HG02973 (cell line): ENCODE data around the gene USP3.
"Not testable (repeated sequence)": the region's sequence is repeated elsewhere in the genome, so short reads cannot be mapped to it uniquely, and the experiment has no call there.

ENCODE experiments used
- ATAC-seq: cut with Tn5 transposase; IDR thresholded peaks from one replicate; pipeline ENCODE4 v1.9.1; 2021; ENCODE audit warnings: moderate library complexity; ENCODE audit not compliant: unreplicated experiment

USP3 gene

DNA sequence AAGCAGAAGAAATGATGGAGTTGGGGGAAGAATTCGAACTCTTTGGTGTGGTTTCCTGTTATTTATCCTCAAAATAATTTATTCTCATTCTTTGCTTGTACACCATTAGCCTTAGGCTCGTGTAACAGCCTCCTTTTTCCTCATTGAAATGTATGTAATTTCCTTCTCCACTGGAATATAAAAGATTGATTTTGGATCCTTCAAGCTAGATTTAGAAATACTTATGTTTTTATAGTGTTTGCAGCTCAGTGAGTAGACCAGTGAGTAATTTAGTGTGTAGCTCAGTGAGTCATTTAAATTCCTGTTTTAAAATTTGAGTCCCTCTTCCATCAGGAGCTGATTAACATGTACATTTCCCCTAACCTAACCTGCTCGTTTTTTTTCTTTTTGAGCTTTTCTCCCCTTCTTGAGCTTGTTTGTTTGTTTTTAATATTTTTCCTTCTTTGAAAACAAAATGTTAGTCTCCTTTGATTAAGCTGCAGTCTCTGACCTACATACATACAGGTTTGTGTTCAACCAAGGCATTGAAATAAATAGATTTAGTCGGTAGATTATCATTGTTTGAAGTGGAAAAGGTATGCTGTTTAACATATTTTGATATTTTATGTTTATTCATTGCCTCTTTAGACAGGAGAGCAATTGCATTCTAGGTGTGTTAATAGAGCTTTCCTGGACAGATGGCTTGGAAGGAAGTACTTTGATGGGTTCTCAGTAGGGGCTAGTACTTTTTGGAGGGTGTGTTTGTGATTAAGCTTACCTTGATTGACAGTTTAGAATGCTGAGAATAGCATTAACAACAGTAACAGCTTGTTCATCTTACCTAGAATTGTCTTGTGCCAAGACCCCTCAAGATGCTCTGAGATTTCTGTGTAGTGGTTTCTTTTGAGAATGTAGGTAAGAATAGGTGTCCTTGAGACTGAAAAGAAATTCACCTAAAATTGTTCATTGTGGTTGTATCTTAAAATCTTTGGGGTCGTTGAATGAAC lies 5.9 kb downstream of the USP3 start:
- ATAC-seq: no peak

DNA sequence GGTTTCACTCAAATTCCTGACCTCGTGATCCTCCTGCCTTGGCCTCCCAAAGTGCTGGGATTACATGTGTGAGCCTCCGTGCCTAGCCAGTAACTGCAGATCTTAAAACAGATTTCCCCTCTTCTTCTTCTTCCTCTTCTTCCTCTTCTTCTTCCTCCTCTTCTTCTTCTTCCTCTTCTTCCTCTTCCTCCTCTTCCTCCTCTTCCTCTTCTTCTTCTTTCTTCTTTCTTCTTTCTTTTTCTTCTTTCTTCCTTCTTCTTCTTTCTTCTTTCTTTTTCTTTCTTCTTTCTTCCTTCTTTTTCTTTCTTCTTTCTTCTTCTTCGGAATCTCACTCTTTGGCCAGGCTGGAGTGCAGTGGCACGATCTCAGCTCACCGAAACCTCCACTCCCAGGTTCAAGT lies 7.8 kb downstream of the USP3 start:
- no peak for ATAC-seq

DNA sequence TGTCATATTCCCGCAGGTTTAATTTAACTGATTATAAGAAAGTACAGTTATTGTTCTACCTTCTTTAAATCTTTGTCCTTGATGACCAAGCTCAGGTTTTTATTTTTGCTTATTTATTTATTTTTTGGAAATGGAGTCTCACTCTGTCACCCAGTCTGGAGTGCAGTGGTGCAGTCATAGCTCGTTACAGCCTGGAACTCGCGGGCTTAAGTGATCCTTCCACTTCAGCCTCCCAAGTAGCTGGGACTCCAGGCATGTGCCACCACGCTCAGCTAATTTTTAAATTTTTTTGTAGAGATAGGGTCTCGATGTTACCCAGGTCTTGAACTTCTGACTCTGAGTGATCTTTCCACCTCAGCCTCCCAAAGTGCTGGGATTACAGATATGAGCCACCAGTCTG lies 8.9 kb downstream of the USP3 start:
- no peak for ATAC-seq

DNA sequence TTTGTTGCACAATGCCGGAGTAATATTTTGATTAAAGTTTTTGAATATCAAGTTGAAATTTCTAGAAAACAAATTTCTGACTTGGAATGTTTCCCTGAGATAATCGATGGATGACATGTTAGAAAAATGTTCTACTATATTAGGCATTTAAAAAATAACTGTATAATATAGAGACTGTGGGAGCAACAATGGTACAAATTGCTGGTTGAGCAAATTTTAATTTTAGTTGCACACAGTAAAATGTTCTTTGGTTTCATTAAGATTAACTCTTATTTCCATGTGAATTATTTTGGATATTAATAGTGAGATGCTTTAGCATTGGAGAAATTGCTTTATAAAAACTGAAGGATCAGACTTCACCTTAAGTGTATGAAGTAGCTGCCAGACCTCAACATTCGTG lies 9.3 kb downstream of the USP3 start:
- ATAC-seq: no peak

DNA sequence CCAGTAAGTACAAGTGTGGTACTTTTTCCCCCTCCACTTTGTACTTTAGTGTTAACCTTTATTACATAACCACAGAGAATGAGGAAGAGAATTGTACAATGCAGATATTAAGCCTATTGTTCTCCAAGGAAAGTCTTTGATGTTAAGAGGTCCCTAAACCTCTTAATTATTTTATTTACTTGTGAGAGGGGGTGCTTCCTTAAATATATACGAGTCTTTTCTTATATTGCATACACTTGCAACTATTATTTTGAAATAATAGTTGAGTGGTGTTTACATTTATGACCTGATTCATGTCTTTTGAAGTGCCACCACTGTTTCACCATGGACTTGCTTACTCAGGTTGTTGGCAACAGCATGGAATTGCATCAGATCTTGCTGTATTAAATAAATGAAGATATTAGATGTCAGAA lies 10.1 kb downstream of the USP3 start:
- ATAC-seq: no peak

DNA sequence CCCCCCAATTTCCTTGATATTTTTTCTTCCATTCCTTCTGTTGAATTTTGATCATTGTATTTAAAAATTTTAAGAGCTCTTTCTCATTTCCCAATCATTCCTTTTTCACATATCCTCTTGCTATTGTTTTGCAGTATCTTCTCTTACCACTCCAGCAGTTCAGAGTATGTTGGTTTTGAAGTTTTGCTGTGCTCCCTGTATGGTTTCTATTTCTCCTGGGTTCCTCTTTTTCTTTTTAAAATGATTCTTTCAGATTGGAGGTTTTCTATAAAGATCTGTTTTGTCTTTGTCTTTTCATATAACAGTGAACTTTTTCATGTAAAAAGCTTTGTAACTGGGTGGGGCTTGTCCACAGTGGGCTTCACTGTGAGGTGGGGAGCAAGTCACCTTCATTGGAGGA lies 12.8 kb downstream of the USP3 start:
- ATAC-seq: no peak

DNA sequence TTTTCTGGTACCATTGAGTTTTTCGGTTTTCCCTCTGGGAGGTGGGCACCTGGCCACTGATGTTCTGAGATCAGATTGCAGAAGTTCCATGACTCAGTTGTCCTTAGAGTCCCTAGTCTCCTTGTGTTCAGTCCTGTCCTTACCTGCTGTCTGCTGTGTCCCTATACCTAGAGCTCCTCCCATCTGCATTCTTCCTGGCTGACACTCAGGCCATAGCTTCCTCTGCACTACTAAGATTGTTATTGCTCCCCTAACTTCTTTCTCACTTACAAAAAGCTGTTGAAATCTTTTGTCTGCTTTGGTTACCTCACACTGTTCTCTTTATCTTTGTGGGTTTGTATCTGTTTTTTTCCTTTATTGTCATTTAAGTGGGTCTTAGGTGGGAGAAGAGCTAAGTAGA lies 13.2 kb downstream of the USP3 start:
- ATAC-seq: no peak

DNA sequence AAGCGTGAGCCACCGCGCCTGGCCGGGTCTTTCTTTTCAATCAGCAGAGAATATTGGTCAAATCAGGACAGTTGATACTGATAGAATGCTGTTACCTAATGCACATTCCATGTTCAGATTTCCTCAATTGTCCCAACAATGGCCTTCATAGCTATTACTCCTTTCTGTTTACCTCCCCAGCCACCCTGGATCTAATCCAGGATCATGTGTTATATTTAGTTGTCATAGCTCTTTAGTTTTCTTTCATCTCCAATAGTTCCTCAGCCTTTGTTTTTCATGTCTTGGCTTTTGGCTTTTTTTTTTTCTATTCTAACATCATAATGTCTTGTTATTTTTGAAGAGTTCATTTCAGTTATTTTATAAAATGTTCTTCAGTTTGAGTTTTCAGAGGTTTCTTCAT lies 14.6 kb downstream of the USP3 start:
- ATAC-seq: no peak

DNA sequence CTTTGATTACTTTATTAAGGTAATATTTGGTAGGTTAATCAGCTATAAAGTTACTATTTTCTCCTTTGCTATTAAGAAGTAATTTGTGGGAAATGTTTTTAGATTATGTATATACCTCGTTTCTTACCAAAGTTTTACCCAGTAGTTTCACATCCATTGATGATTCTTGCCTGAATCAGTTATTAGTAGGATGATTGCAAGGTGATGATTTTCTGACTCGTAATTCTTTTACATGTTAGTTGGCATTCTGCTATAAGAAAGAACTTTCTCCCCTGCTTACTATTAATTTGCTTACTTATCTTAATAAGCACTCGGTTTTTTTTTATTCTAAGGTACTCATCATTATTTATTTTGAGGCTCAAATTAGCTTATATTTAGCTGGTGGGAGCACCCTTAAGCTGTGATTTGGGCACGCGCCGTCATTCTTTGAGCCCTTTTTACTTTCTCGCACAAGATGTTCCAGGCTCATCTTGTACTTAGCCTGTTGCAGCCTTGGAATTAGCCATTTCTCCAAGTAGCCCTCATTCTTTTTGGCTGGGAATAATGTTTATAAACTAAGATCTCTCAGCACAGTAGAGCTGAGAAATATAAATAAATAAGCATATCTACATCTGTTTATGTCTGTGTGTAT lies 15.3 kb downstream of the USP3 start:
- ATAC-seq: no peak

DNA sequence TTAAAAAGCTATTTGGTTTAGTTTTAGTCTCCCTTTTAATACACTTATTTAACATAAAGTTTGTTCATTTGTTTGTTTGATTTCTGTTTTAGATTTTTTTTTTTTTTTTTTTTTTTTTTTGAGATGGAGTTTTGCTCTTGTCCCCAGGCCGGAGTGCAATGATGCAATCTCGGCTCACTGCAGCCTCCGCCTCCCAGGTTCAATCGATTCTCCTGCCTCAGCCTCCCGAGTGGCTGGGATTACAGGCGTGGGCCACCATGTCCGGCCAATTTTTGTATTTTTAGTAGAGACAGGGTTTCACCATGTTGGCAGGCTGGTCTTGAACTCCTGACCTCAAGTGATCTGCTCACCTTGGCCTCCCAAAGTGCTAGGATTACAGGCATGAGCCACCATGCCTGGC lies 16.1 kb downstream of the USP3 start:
- ATAC-seq: not testable (repeated sequence)

DNA sequence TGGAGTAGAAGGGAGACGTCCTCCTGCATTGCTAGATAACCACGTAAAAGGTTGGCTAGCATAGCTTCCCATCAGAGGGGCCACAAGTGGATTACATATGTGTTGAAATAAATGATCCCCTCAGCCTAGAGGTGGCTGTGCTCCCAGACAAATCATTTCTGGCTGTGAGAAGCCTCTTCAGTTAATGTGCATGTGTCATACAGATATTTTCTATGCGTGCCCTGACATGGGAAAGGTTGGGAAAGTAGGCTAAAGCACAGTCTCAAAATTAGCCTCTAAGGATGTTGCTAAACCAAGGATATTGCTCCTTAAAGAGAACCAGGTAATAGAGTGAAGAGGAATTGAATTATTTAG lies 17.8 kb downstream of the USP3 start:
- no peak for ATAC-seq

DNA sequence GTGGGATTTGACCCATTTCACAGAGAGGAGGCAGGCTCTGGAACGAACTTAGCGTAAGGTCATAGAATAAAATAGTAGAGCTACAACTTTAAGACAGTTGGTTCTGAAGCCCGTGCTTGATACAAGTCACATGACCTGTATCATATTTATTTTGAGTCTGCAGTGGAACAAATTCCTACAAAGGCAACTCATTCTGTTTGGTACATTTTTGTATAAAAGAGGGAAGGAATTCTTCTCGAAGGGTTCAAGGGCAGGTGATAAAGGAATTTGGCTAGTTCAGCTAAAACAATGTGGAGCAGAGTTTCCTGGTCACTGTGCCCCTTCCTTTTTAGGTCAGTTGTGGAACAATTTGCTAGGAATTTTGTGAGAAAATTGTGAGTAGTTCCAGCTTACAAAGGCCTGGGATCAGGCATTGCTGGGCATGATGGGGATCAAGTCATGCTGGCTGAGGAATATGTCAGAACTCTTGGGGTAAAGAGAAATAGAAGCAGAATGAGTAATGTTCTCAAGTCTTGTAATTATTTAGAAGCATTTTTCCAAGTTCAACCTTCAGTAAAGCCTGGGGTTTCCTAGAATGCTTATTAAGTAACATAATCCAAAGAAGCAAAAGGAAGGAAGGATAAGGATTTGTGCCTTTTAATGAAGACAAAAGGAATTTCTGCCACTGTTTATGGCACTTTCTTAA lies 19.1 kb downstream of the USP3 start:
- ATAC-seq: no peak

DNA sequence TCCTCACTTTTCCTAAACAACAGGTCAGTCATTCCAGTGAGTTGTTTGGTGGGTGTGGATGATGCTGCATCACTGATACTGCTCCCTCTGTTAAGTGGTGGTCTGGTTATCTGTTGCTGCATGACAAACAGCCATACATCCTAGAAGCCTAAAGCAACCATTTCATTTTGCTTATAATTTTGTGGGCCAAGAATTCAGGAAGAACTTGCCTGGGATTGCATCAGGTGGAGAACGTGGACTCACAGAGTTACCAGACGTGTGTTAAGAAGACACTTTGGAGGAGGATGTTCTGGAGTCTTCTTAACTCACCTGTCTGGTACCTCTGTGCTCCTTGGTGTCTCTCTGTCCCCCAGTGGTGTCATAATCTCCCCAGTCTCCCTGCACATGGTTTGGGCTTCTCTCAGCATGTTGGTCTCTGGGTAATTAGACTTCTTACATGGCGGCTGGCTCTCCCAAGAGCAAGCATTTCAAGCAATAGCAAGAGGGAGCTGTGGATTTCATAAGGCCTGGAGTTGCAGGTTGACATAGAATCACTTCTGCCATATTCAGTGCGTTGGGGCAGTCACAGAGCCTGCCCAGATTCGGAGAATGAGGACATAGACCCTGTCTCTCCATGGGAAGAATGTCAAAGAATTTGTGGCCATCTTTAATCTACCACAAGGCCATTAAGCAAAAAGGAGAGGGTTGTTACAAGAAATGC lies 20.1 kb downstream of the USP3 start:
- no peak for ATAC-seq

DNA sequence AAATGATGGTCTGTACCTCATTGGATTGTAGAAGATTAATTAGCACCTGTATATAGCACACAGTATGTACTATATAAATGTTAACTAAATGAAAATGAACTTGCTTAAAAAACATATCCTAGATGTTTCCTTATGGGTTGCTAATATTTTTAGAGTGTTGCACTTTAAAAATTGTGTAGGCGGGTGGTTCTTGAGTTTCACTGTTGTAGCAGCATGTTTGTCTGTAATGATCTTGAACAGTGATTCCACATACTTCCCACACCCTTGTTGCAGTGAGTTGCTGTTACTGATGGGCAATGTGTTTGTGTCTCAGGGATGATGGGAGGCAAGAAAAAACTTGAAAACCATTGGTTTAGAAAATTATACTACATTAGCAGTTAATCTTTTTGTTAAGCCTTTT lies 22.0 kb downstream of the USP3 start:
- ATAC-seq: no peak

DNA sequence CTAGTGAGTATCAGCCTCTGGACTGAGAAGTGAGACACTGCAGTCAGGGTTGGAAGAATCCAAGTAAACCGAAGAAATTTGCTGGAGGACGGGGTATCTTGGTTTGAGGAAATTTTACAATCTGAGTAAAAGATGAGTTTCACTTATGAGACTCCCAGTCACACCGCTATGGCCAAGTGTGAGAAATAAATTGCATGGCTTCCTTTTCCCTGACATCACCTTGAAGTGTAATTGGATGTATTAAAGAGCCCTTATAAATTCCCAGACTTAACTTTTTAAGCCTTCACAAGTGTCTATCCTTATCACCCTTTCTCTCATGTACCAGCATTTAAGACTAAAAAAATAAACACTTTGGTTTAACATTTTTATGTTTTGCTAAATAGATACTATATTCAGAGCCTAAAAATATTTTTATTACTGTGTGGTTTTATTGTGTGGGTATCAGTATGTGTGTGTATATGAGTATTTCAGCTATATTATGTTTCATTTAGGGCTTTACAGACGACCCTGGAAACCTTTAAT lies 23.8 kb downstream of the USP3 start:
- ATAC-seq: no peak

DNA sequence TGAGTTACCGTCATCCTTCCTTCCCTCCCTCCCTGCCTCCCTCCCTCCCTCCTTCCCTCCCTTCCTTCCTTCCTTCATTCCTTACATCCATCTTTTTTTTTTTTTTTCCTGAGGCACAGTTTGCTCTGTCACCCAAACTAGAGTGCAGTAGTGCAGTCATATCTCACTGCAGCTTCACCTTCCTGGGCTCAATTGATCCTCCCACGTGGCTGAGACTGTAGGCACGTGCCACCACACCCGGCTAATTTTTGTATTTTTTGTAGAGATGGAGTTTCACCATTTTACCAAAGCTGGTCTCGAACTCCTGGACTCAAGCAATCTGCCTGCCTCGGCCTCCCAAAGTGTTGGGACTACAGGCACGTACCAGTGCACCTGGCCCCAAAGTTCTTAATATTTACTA lies 25.8 kb downstream of the USP3 start:
- no peak for ATAC-seq

DNA sequence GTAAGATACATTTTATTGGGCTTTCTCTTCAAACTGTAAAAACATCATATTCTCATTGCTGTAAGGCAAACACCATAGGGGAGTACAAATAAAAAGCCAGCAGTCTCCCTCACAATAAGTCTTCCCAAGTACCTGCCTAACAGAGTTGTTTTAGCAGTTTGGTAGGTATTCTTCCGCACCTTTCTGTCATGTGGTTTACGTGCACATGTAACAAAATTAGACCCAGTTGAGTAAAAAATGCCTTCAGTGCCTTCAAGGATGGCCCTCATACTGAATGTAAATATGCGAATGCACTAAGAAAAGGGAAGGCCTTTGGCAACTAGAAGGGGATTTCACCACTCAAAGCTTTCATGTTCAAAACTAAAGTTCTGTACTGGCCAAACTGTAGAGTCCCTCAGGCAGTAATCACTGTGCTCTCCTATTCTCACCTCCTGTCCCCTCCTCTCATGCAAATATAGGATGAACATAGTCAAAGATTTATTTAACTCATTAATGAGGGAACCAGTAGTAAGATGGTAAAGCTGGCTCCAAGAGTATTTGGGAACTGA lies 26.4 kb downstream of the USP3 start:
- no peak for ATAC-seq

DNA sequence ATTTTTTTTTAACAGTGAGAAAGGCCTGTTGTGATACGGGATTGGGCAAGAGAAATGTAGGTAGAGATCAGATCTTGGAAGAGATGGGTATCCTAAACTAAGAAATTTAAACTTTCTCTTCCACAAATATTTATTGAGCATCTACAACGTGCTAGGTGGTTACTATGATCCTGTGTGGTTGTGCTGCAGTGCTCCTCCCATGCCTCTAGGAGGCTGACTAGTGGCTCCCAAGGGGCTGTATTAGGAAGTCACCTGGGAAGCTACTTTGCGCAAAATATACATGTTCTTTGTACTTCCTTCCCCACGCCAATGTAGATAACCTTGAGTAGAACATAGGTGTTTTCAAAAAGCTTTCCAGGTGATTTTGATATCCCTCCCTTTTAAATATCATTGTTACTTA lies 27.2 kb downstream of the USP3 start:
- no peak for ATAC-seq

DNA sequence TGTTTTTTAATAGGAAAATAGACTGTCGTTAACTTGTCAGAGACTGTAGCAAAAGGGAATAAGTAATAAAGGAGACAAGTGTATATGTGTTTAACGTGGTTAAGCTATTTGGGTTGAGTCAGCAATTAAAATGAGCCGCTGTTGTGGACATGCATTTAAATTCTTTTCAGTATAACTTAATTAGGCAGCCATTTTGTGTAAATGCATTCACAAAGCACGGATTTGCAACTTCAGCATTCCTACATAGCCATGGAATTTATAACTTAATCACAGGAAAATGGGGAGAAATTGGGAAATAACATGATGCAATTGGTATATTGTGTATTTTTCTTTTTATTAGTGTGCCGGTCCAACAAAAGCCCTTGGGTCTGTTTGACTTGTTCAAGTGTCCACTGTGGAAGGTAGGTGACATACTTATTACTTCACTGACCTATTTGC lies 27.9 kb downstream of the USP3 start:
- no peak for ATAC-seq

DNA sequence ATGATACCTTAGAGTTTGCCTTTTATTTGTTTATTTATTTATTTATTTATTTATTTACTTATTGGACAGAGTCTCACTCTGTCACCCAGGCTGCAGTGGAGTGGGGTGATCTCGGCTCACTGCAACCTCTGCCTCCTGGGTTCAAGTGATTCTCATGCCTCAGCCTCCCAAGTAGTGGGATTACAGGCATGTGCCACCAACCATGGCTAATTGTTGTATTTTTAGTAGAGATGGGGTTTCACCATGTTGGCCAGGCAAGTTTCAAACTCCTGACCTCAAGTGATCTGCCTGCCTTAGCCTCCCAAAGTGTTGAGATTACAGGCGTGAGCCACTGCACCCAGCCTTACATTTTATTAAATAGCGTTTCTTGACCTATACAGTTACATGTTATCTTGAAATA lies 30.5 kb downstream of the USP3 start:
- ATAC-seq: not testable (repeated sequence)

DNA sequence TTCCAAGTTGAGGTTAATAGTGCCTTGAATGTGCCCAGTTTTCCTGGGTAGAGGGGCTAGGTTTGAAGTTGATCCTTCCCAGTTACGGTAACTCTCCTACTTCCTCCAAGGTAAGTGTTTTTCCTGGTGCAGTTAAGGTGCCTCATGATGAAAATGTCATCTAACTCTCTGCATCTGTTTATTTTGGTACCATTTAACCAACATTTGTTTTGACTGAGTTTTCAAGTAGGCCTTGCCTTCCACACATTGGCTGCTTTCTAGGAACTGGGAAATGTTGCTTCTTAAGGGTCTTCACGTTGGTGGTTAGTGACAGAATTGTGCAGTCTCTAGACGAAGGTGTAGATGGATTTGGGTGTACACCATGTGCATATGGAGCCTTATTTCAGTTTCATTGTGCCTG lies 31.3 kb downstream of the USP3 start:
- ATAC-seq: no peak
